Keratinocyte (primary cell): Measurements from ENCODE around the gene TAS2R42.

ENCODE experiments used
- CTCF ChIP-seq, 3 experiments: IDR thresholded peaks in 1 of 3; conservative IDR thresholded peaks in 1 of 3; optimal IDR thresholded peaks in 1 of 3; 2 replicates in 2 of 3; 3 replicates in 1 of 3; pipeline versions ENCODE3 to v1.5.1; 2011; ENCODE audit warnings: low read length in 3 of 3, mild to moderate bottlenecking in 3 of 3, moderate library complexity in 2 of 3, control low read depth in 1 of 3, inconsistent platforms in 1 of 3; ENCODE audit not compliant: insufficient read depth in 2 of 3; ENCODE audit errors: extremely low read depth in 1 of 3
- EZH2 ChIP-seq: IDR thresholded peaks from one replicate; pipeline ENCODE4 v1.6.1; 2012; ENCODE audit warnings: inconsistent platforms, mild to moderate bottlenecking, low read length, moderate library complexity

GRCh38 chr12:11143352-11143751 lies 43.4 kb downstream of the TAS2R42 start:
- TF ChIP-seq EZH2 (no peak), CTCF (optimal IDR thresholded peaks at IDR 0.05 in 1 of 3, IDR thresholded peaks at IDR 0.05 in 1 of 3, conservative IDR thresholded peaks at IDR 0.05 in 1 of 3; ENCODE audit: extremely low read depth in 1 of 3, insufficient read depth in 2 of 3, low read length in 3 of 3) (no peak)
